H1 (cell line): ENCODE results near the gene GRM7. TPM values are rescaled to one million over a fixed set of nuclear protein-coding genes. Genes with fewer than 3 reads are reported as not detected.

ENCODE experiments used
- CTCF ChIA-PET: fragments of 300-600 bp; sonication (Branson Sonifier 250); formaldehyde crosslinking; loops from one replicate; lab custom pipeline; 2021; ENCODE audit not compliant: partially characterized antibody; lab: Charles Lee
- POLR2A ChIA-PET: fragments of 300-600 bp; sonication (Branson Sonifier 250); formaldehyde crosslinking; loops from one replicate; lab custom pipeline; 2021; ENCODE audit warnings: inconsistent platforms; ENCODE audit not compliant: partially characterized antibody; lab: Charles Lee
- DNase-seq, 2 experiments: peaks; one replicate each; pipeline versions ENCODE4 v3.0.0 to v3.0.0-alpha.2; 2010 to 2022; ENCODE audit warnings: low spot score in 2 of 2, low read depth in 1 of 2, mixed read lengths in 1 of 2
- FAIRE-seq: peaks from 2 replicates; lab custom pipeline; 2011; peaks lifted over from hg19 to GRCh38; lab: Jason Lieb, UNC
- H2AFZ ChIP-seq: 2 replicates; pipeline ENCODE4 v1.8.1; 2012; ENCODE audit warnings: low read length, inconsistent platforms
- H2AK5ac ChIP-seq: 2 replicates; pipeline ENCODE4 v1.6.1; 2013; ENCODE audit warnings: low read depth, low read length
- H2BK120ac ChIP-seq: replicated peaks from 2 replicates; pipeline ENCODE3; 2013; ENCODE audit warnings: low read depth, low read length, inconsistent platforms
- H2BK12ac ChIP-seq: 2 replicates; pipeline ENCODE4 v1.6.1; 2013; ENCODE audit warnings: low read depth, low read length
- H2BK15ac ChIP-seq: 2 replicates; pipeline ENCODE4 v1.6.1; 2013; ENCODE audit warnings: low read length
- H2BK20ac ChIP-seq: 2 replicates; pipeline ENCODE4 v1.6.1; 2013; ENCODE audit warnings: low read length
- H2BK5ac ChIP-seq: 2 replicates; pipeline ENCODE4 v1.6.1; 2013; ENCODE audit warnings: low read depth, low read length
- H3K14ac ChIP-seq: 2 replicates; pipeline ENCODE4 v1.6.1; 2013; ENCODE audit warnings: inconsistent platforms; ENCODE audit not compliant: insufficient read length
- H3K18ac ChIP-seq: 2 replicates; pipeline ENCODE4 v1.6.1; 2013; ENCODE audit warnings: low read length; ENCODE audit errors: extremely low read depth
- H3K23ac ChIP-seq: 2 replicates; pipeline ENCODE4 v1.6.1; 2013; ENCODE audit warnings: inconsistent platforms; ENCODE audit not compliant: insufficient read length
- H3K23me2 ChIP-seq: 2 replicates; pipeline ENCODE4 v1.6.1; 2013; ENCODE audit warnings: low read depth, low read length
- H3K27ac ChIP-seq: 2 replicates; pipeline ENCODE4 v1.6.1; 2011; ENCODE audit warnings: low read depth, low read length, inconsistent platforms
- H3K27me3 ChIP-seq, 4 experiments: replicated peaks in 1 of 4; 1 replicate in 1 of 4; 2 replicates in 3 of 4; pipeline versions ENCODE4 v1.6.1 to v1.8.1; 2011 to 2013; ENCODE audit warnings: low read length in 3 of 4, mild to moderate bottlenecking in 3 of 4, inconsistent platforms in 2 of 4, mixed read lengths in 2 of 4, moderate library complexity in 1 of 4; ENCODE audit not compliant: control insufficient read depth in 3 of 4, insufficient read depth in 3 of 4; ENCODE audit errors: extremely low read depth in 1 of 4
- H3K36me3 ChIP-seq, 4 experiments: 2 replicates each; pipeline versions ENCODE4 v1.6.1 to v1.8.1; 2011 to 2013; ENCODE audit warnings: mild to moderate bottlenecking in 4 of 4, low read length in 3 of 4, moderate library complexity in 2 of 4, control low read depth in 1 of 4, inconsistent platforms in 1 of 4; ENCODE audit not compliant: insufficient read depth in 4 of 4, control insufficient read depth in 2 of 4
- H3K4ac ChIP-seq: replicated peaks from 2 replicates; pipeline ENCODE3; 2013; ENCODE audit warnings: low read length, low read depth, mixed read lengths, inconsistent platforms; ENCODE audit not compliant: insufficient read length
- H3K4me1 ChIP-seq, 4 experiments: replicated peaks in 1 of 4; 1 replicate in 1 of 4; 2 replicates in 3 of 4; pipeline versions ENCODE4 v1.6.1 to v1.8.1; 2011 to 2013; ENCODE audit warnings: low read length in 3 of 4, inconsistent platforms in 2 of 4, mixed read lengths in 1 of 4; ENCODE audit not compliant: insufficient read depth in 4 of 4, control insufficient read depth in 3 of 4
- H3K4me2 ChIP-seq, 2 experiments: 2 replicates each; pipeline versions ENCODE4 v1.6.1 to v1.8.1; 2011 to 2013; ENCODE audit warnings: low read depth in 2 of 2, low read length in 2 of 2, control low read depth in 1 of 2, inconsistent platforms in 1 of 2, mild to moderate bottlenecking in 1 of 2; ENCODE audit not compliant: insufficient read depth in 1 of 2
- H3K4me3 ChIP-seq, 4 experiments: fragments of 200-600, 300-600 bp in 1 of 4; sonication (generic), shearing (Covaris generic), sonication (Bioruptor Twin) in 1 of 4; 2 replicates each; pipeline versions ENCODE4 v1.5.1 to v1.8.1; 2011 to 2016; ENCODE audit warnings: low read length in 4 of 4, low read depth in 3 of 4, control low read depth in 2 of 4, inconsistent platforms in 2 of 4, mild to moderate bottlenecking in 2 of 4, mixed read lengths in 1 of 4, moderate library complexity in 1 of 4; ENCODE audit not compliant: insufficient read depth in 2 of 4; ENCODE audit errors: extremely low read depth in 1 of 4
- H3K56ac ChIP-seq: replicated peaks from 2 replicates; pipeline ENCODE3; 2013; ENCODE audit warnings: low read depth, mild to moderate bottlenecking, mixed read lengths, low read length, inconsistent platforms; ENCODE audit not compliant: insufficient read length
- H3K79me1 ChIP-seq: 2 replicates; pipeline ENCODE4 v1.6.1; 2013; ENCODE audit warnings: low read depth, low read length, control low read depth
- H3K79me2 ChIP-seq, 2 experiments: 2 replicates each; pipeline versions ENCODE4 v1.6.1 to v1.8.1; 2012 to 2013; ENCODE audit warnings: low read length in 2 of 2, mild to moderate bottlenecking in 2 of 2, inconsistent platforms in 1 of 2; ENCODE audit not compliant: insufficient read depth in 2 of 2, control insufficient read depth in 1 of 2
- H3K9ac ChIP-seq, 4 experiments: replicated peaks in 1 of 4; 1 replicate in 1 of 4; 2 replicates in 3 of 4; pipeline versions ENCODE4 v1.6.1 to v1.8.1; 2011 to 2013; ENCODE audit warnings: low read depth in 3 of 4, low read length in 3 of 4, control low read depth in 2 of 4, mild to moderate bottlenecking in 2 of 4, moderate library complexity in 2 of 4, inconsistent platforms in 1 of 4; ENCODE audit errors: extremely low read depth in 1 of 4
- H3K9me3 ChIP-seq, 2 experiments: 2 replicates each; pipeline versions ENCODE4 v1.6.1 to v1.8.1; 2012 to 2013; ENCODE audit warnings: mild to moderate bottlenecking in 2 of 2, moderate library complexity in 2 of 2, control low read depth in 1 of 2, inconsistent platforms in 1 of 2, low read depth in 1 of 2, low read length in 1 of 2, mixed read lengths in 1 of 2; ENCODE audit not compliant: insufficient read depth in 2 of 2
- H4K20me1 ChIP-seq, 2 experiments: replicated peaks in 1 of 2; 2 replicates each; pipeline versions ENCODE3 to v1.8.1; 2011 to 2013; ENCODE audit warnings: inconsistent platforms in 2 of 2, low read length in 2 of 2, mild to moderate bottlenecking in 1 of 2; ENCODE audit not compliant: insufficient read depth in 2 of 2, control insufficient read depth in 1 of 2
- H4K5ac ChIP-seq: 2 replicates; pipeline ENCODE4 v1.6.1; 2013; ENCODE audit warnings: low read length, low read depth, mixed read lengths, inconsistent platforms; ENCODE audit not compliant: insufficient read length
- H4K8ac ChIP-seq: 2 replicates; pipeline ENCODE4 v1.8.0; 2013; ENCODE audit warnings: mild to moderate bottlenecking, moderate library complexity, low read length, inconsistent platforms; ENCODE audit not compliant: insufficient read depth; ENCODE audit errors: extremely low read depth
- H4K91ac ChIP-seq: replicated peaks from 2 replicates; pipeline ENCODE3; 2013; ENCODE audit warnings: low read length, mixed read lengths, inconsistent platforms; ENCODE audit not compliant: insufficient read length
- PHF8 ChIP-seq: fragments of 200-600 bp; sonication (generic); conservative IDR thresholded peaks from 2 replicates; pipeline ENCODE4 v1.7.1; 2012; ENCODE audit warnings: low read depth, mild to moderate bottlenecking, inconsistent platforms, low read length, moderate library complexity
- POLR2A ChIP-seq, 2 experiments: IDR thresholded peaks; 1 replicate in 1 of 2; 2 replicates in 1 of 2; pipeline ENCODE4 v1.6.1; 2011; ENCODE audit warnings: low read depth in 2 of 2, low read length in 2 of 2, mild to moderate bottlenecking in 2 of 2; ENCODE audit errors: control extremely low read depth in 1 of 2
- POLR2AphosphoS5 ChIP-seq: IDR thresholded peaks from 2 replicates; pipeline ENCODE4 v1.6.1; 2011; ENCODE audit warnings: low read depth, low read length
- SUZ12 ChIP-seq: fragments of 200-600 bp; sonication (generic); IDR thresholded peaks from 2 replicates; pipeline ENCODE4 v1.6.1; 2012; ENCODE audit warnings: mild to moderate bottlenecking, inconsistent platforms, low read length, moderate library complexity, mixed read lengths
- TAF7 ChIP-seq: optimal IDR thresholded peaks from 2 replicates; pipeline ENCODE3; 2011; ENCODE audit warnings: low read depth, mild to moderate bottlenecking, inconsistent platforms, low read length, moderate library complexity, borderline replicate concordance
- TEAD4 ChIP-seq: IDR thresholded peaks from 2 replicates; pipeline ENCODE4 v1.6.1; 2012; ENCODE audit warnings: low read depth, low read length, inconsistent platforms, mixed read lengths
- WGBS, 2 experiments: shearing (Covaris generic) in 1 of 2; methylation state at CpG; one replicate each; pipeline versions ENCODE4 v1.1.6 to v1.1.7; 2013 to 2015; ENCODE audit warnings: low lambda C conversion rate in 2 of 2, mixed read lengths in 2 of 2, inconsistent platforms in 1 of 2, low coverage in 1 of 2, missing lambda C conversion rate in 1 of 2; ENCODE audit not compliant: insufficient replicate concordance in 2 of 2, insufficient coverage in 1 of 2, insufficient read length in 1 of 2; ENCODE audit errors: extremely low coverage in 1 of 2, missing lambda C conversion rate in 1 of 2; 5-methylcytosine and 5-hydroxymethylcytosine counted together
- polyA plus RNA-seq, 7 experiments: library from polyadenylated mRNA; depleted of rRNA in 3 of 7; stranded (reverse) in 5 of 7; unstranded in 2 of 7; fragments of >200 nt in 5 of 7; fragments of 200-250 nt in 2 of 7; gene quantifications; 1 replicate in 5 of 7; 2 replicates in 1 of 7; 4 replicates in 1 of 7; pipeline versions ENCODE4 v1.2.1 to v1.2.3, GENCODE V29; 2011 to 2013; ENCODE audit warnings: missing spikeins in 2 of 7, mixed read lengths in 2 of 7
- total RNA-seq: library from RNA; stranded (reverse); fragmentation: NEBNext Ultra II Directional; extraction: Animal tissue kit (Norgen Biotek cat#: 25700); gene quantifications from 2 replicates; pipeline ENCODE4 v1.2.1, GENCODE V29; 2021
- TF ChIP-seq, protein P1 (sequence below): IDR thresholded peaks from 2 replicates; pipeline ENCODE4 v1.6.1; 2012; ENCODE audit warnings: low read length, inconsistent platforms

Gene GRM7
- total and polyA plus RNA-seq, 2 of the 8 experiments (the other 6 are each of a cell fraction or from before 2014, with no cell fraction given): 0.17 to 0.24 TPM

- no peak overlapping the region for H4K8ac ChIP-seq
- no peak overlapping the region for H2BK120ac ChIP-seq
- CTCF ChIA-PET: no interaction called here
- 0 out of 2 replicates have a peak overlapping the region, but pooled peaks have one; percentile 58 for H2AFZ ChIP-seq
- H3K27ac ChIP-seq: no peak overlapping the region
- no peak overlapping the region for H4K91ac ChIP-seq
- H4K20me1 ChIP-seq: no peaks in the 10 kb centered on the region
- POLR2A ChIA-PET: no interaction called here
- H3K79me1 ChIP-seq: no peaks in the 10 kb centered on the region
- H3K36me3 ChIP-seq: no peaks in the 10 kb centered on the region
- H3K14ac ChIP-seq: no peak overlapping the region
- no peak overlapping the region for H3K4ac ChIP-seq
- H3K23me2 ChIP-seq: no peaks in the 10 kb centered on the region
- H3K4me3 ChIP-seq: no peak overlapping the region
- DNase-seq (no peak), FAIRE-seq (no peak)
- H3K56ac ChIP-seq: no peak overlapping the region
- H3K23ac ChIP-seq: no peak overlapping the region
- H2BK15ac ChIP-seq: no peak overlapping the region
- H3K27me3 ChIP-seq: no peaks in the 10 kb centered on the region
- H3K18ac ChIP-seq: no peak overlapping the region
- H3K4me1 ChIP-seq: no peaks in the 10 kb centered on the region
- H2BK5ac ChIP-seq: no peak overlapping the region
- H3K9me3 ChIP-seq: no peaks in the 10 kb centered on the region
- no peaks in the 10 kb centered on the region for H3K79me2 ChIP-seq
- WGBS, 2 experiments: 77% methylated on average over 5 of the region's 5 CpGs; no CpG with 5 or more reads in 1 of the 2 experiments
- no peak overlapping the region for H3K9ac ChIP-seq
- H4K5ac ChIP-seq: no peak overlapping the region
- H3K4me2 ChIP-seq: no peak overlapping the region
- H2BK12ac ChIP-seq: no peak overlapping the region; the same call in 1 of the 2 replicates
- TF ChIP-seq POLR2AphosphoS5 (no peak), TEAD4 (no peak), SUZ12 (no peak), TAF7 (no peak), PHF8 (no peak), POLR2A (IDR thresholded peaks at IDR 0.05; ENCODE audit: control extremely low read depth in 1 of 2, low read depth in 2 of 2, low read length in 2 of 2) (no peak)
- TF ChIP-seq, protein P1, sequence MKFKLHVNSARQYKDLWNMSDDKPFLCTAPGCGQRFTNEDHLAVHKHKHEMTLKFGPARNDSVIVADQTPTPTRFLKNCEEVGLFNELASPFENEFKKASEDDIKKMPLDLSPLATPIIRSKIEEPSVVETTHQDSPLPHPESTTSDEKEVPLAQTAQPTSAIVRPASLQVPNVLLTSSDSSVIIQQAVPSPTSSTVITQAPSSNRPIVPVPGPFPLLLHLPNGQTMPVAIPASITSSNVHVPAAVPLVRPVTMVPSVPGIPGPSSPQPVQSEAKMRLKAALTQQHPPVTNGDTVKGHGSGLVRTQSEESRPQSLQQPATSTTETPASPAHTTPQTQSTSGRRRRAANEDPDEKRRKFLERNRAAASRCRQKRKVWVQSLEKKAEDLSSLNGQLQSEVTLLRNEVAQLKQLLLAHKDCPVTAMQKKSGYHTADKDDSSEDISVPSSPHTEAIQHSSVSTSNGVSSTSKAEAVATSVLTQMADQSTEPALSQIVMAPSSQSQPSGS: no peak
- no peak overlapping the region for H2AK5ac ChIP-seq
- H2BK20ac ChIP-seq: no peak overlapping the region
Measured at GRCh38 chr3:7637694-7638093, 776.8 kb downstream of the GRM7 start.
